B cell (primary cell): ENCODE data around the gene TTLL11. TPM values are rescaled to one million over a fixed set of nuclear protein-coding genes. Genes with fewer than 3 reads are reported as not detected.

ENCODE experiments used
- ATAC-seq: fragments of 200-7000 bp; cut with Tn5 transposase; one replicate; pipeline ENCODE4 v1.10.0; 2021; ENCODE audit warnings: low read depth, mild to moderate bottlenecking, moderate number of reproducible peaks, moderate library complexity
- CTCF ChIA-PET: fragments of 350-600 bp; sonication (Branson Sonifier 250); formaldehyde crosslinking; loops from one replicate; lab custom pipeline; 2021; ENCODE audit warnings: antibody characterized with exemption, inconsistent platforms; lab: Charles Lee
- POLR2A ChIA-PET: fragments of 350-600 bp; sonication (Branson Sonifier 250); formaldehyde crosslinking; loops from one replicate; lab custom pipeline; 2021; ENCODE audit warnings: antibody characterized with exemption; lab: Charles Lee
- DNase-seq: peaks from one replicate; pipeline ENCODE4 v3.0.0; 2013
- H2AFZ ChIP-seq: 2 replicates; pipeline ENCODE4 v1.6.1; 2012; ENCODE audit warnings: mild to moderate bottlenecking, low read depth, low read length; ENCODE audit not compliant: insufficient read depth, poor library complexity, severe bottlenecking
- H3K27ac ChIP-seq, 2 donors: 1 replicate in 1 of 2; 2 replicates in 1 of 2; pipeline ENCODE4 v1.5.1; 2012 to 2013; ENCODE audit warnings: low read length in 2 of 2, mild to moderate bottlenecking in 2 of 2, moderate library complexity in 1 of 2
- H3K27me3 ChIP-seq, 4 experiments: fragments of 200-600 bp in 1 of 4; sonication (generic) in 1 of 4; replicated peaks in 1 of 4; 1 replicate in 2 of 4; 2 replicates in 2 of 4; pipeline versions ENCODE4 v1.6.1 to v1.7.0; 2013 to 2016; ENCODE audit warnings: low read length in 3 of 4, mild to moderate bottlenecking in 2 of 4, mixed read lengths in 1 of 4, moderate library complexity in 1 of 4; ENCODE audit not compliant: insufficient read depth in 4 of 4, control insufficient read depth in 3 of 4; ENCODE audit errors: control extremely low read depth in 1 of 4
- H3K36me3 ChIP-seq, 2 experiments: replicated peaks in 1 of 2; 1 replicate in 1 of 2; 2 replicates in 1 of 2; pipeline versions ENCODE4 v1.6.1 to v1.7.1; 2013; ENCODE audit warnings: low read length in 1 of 2; ENCODE audit not compliant: insufficient read depth in 2 of 2, control insufficient read depth in 1 of 2; ENCODE audit errors: control extremely low read depth in 1 of 2, extremely low read depth in 1 of 2
- H3K4me1 ChIP-seq, 2 donors: fragments of 200-600 bp in 1 of 2; sonication (generic) in 1 of 2; 1 replicate in 1 of 2; 2 replicates in 1 of 2; pipeline versions ENCODE4 v1.5.1 to v1.6.1; 2013 to 2017; ENCODE audit warnings: low read length in 2 of 2; ENCODE audit not compliant: control insufficient read depth in 2 of 2, insufficient read depth in 2 of 2
- H3K4me2 ChIP-seq: replicated peaks from 2 replicates; pipeline ENCODE3; 2012; ENCODE audit warnings: mild to moderate bottlenecking, low read depth, low read length; ENCODE audit not compliant: poor library complexity, severe bottlenecking
- H3K4me3 ChIP-seq, 5 experiments: fragments of 200-600 bp in 1 of 5; sonication (generic) in 1 of 5; 1 replicate in 3 of 5; 2 replicates in 2 of 5; pipeline versions ENCODE4 v1.5.1 to v1.7.0; 2011 to 2016; ENCODE audit warnings: low read length in 4 of 5, mild to moderate bottlenecking in 4 of 5, low read depth in 2 of 5, control low read depth in 1 of 5, moderate library complexity in 1 of 5; ENCODE audit not compliant: insufficient read depth in 1 of 5; ENCODE audit errors: control extremely low read depth in 1 of 5, extremely low read depth in 1 of 5
- H3K79me2 ChIP-seq: fragments of 200-600 bp; sonication (generic); one replicate; pipeline ENCODE4 v1.6.0; 2016; ENCODE audit warnings: low read length; ENCODE audit not compliant: control insufficient read depth, insufficient read depth
- H3K9ac ChIP-seq: fragments of 200-600 bp; sonication (generic); 2 replicates; pipeline ENCODE4 v1.6.1; 2017; ENCODE audit warnings: mild to moderate bottlenecking, low read length, moderate library complexity
- H3K9me3 ChIP-seq, 3 donors: one replicate each; pipeline versions ENCODE4 v1.6.1 to v1.7.1; 2013; ENCODE audit warnings: low read length in 2 of 3; ENCODE audit not compliant: control insufficient read depth in 2 of 3, insufficient read depth in 1 of 3; ENCODE audit errors: control extremely low read depth in 1 of 3
- H4K20me1 ChIP-seq: 2 replicates; pipeline ENCODE4 v1.6.0; 2012; ENCODE audit warnings: mild to moderate bottlenecking, low read length; ENCODE audit not compliant: insufficient read depth, control insufficient read depth, poor library complexity, severe bottlenecking
- H3K27ac Mint-ChIP-seq: one replicate; pipeline ENCODE4 v1.8.0; 2021; ENCODE audit warnings: mixed read lengths
- H3K27me3 Mint-ChIP-seq: one replicate; pipeline ENCODE4 v1.8.0; 2021; ENCODE audit warnings: mixed read lengths
- H3K4me1 Mint-ChIP-seq: one replicate; pipeline ENCODE4 v1.8.0; 2021; ENCODE audit warnings: mixed read lengths
- H3K4me3 Mint-ChIP-seq: one replicate; pipeline ENCODE4 v1.8.0; 2021; ENCODE audit warnings: mixed read lengths
- H3K9me3 Mint-ChIP-seq: one replicate; pipeline ENCODE4 v1.8.0; 2022; ENCODE audit warnings: mixed read lengths; ENCODE audit not compliant: insufficient read depth
- EZH2 ChIP-seq: IDR thresholded peaks from 2 replicates; pipeline ENCODE4 v1.6.1; 2012; ENCODE audit warnings: borderline replicate concordance, low read depth, mild to moderate bottlenecking, moderate library complexity, low read length; ENCODE audit not compliant: insufficient read depth, poor library complexity, severe bottlenecking
- WGBS: methylation state at CpG from one replicate; pipeline ENCODE4 v1.1.5; 2013; ENCODE audit warnings: missing lambda C conversion rate; ENCODE audit not compliant: insufficient coverage; 5-methylcytosine and 5-hydroxymethylcytosine counted together
- intact Hi-C: fragments of 100-400 bp; cut with micrococcal nuclease; formaldehyde crosslinking; loops from one replicate; pipeline ENCODE4 v1.10.0; 2022
- polyA plus RNA-seq: library from polyadenylated mRNA; depleted of rRNA; stranded (reverse); fragments of >200 nt; gene quantifications from 2 replicates; pipeline ENCODE4 v1.2.3, GENCODE V29; 2012
- total RNA-seq, 2 donors: library from RNA; stranded (reverse); fragments of 120-200 nt in 1 of 2; gene quantifications; 1 replicate in 1 of 2; 2 replicates in 1 of 2; pipeline versions ENCODE4 v1.2.3 to v1.2.4, GENCODE V29; 2013 to 2022
- TF ChIP-seq, protein P1 (sequence below): fragments of 200-600 bp; IDR thresholded peaks from one replicate; pipeline ENCODE4 v1.8.0; 2022; ENCODE audit warnings: antibody characterized with exemption, mild to moderate bottlenecking

Gene TTLL11
- total and polyA plus RNA-seq, 2 donors (not counting 1 experiment from before 2014, with no cell fraction given) = 3.6 to 3.8 TPM

DNA sequence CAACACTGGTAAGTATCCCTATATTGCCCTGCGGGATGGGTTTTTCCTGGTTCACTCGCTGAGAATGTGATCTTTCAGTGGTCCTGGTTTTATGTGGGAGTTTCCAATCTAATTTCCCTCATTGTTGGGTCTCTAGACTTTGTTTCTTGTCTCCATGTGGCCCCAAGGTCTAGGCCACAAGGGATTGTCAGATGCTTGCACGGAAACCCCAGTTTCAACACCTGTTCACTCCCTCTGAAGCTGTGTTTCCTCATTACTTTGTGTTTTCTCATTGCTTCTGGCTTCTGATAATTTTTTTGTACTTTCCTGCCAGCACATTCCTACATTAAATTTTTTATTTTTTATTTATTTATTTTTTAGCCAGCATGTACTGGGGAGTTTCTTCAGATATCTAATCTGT lies 191.5 kb downstream of the TTLL11 start:
- Mint-ChIP-seq H3K9me3 (peaks cover 6% of the 10 kb centered on the region), H3K4me1 (no peaks in the 10 kb centered on the region), H3K4me3 (no peak overlapping the region), H3K27ac (no peak overlapping the region), H3K27me3 (no peaks in the 10 kb centered on the region)
- H3K27ac ChIP-seq = no peak overlapping the region
- H3K36me3 ChIP-seq = no peaks in the 10 kb centered on the region
- 86% methylated on average over 3 of the region's 3 CpGs for WGBS
- peaks cover 0 to 7% (median 6%) of the 10 kb centered on the region in 3 donors for H3K9me3 ChIP-seq
- no peaks in the 10 kb centered on the region for H3K27me3 ChIP-seq
- no peak overlapping the region for H3K4me3 ChIP-seq
- ChIA-PET CTCF (no interaction called here), POLR2A (no interaction called here)
- no peaks in the 10 kb centered on the region for H3K79me2 ChIP-seq
- no peaks in the 10 kb centered on the region for H4K20me1 ChIP-seq
- H2AFZ ChIP-seq = no peak overlapping the region
- ATAC-seq = no peak
- TF ChIP-seq EZH2 = no peak
- TF ChIP-seq, protein P1, sequence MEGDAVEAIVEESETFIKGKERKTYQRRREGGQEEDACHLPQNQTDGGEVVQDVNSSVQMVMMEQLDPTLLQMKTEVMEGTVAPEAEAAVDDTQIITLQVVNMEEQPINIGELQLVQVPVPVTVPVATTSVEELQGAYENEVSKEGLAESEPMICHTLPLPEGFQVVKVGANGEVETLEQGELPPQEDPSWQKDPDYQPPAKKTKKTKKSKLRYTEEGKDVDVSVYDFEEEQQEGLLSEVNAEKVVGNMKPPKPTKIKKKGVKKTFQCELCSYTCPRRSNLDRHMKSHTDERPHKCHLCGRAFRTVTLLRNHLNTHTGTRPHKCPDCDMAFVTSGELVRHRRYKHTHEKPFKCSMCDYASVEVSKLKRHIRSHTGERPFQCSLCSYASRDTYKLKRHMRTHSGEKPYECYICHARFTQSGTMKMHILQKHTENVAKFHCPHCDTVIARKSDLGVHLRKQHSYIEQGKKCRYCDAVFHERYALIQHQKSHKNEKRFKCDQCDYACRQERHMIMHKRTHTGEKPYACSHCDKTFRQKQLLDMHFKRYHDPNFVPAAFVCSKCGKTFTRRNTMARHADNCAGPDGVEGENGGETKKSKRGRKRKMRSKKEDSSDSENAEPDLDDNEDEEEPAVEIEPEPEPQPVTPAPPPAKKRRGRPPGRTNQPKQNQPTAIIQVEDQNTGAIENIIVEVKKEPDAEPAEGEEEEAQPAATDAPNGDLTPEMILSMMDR = no peak
- H3K4me2 ChIP-seq = no peak overlapping the region
- no peak overlapping the region for H3K9ac ChIP-seq
- intact Hi-C loops = no loop called here
- DNase-seq = no peak
- H3K4me1 ChIP-seq = no peaks in the 10 kb centered on the region

DNA sequence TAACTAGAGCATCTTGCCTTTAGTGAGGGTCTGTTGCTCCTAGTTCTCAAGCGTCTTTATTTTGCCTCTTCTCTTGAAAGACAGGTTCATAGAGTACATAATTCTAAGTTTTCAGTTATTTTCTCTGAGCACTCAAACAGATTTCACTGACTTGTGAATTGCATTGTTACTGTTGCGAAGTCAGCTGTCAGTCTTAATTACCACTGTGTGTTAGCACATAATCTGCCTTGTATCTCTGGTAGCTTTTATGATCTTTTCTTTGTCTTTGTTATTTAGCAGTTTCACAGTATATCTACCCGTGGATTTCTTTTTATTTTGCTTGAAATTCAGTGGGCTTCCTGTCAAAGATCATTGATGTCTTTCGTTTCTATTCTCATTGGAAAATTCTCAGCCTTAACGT lies 192.9 kb downstream of the TTLL11 start:
- WGBS = 100% methylated on average over 2 of the region's 5 CpGs
- H3K9me3 Mint-ChIP-seq = peaks cover 6% of the 10 kb centered on the region
- Histone ChIP-seq H4K20me1 (no peaks in the 10 kb centered on the region), H3K4me3 (no peak overlapping the region), H3K79me2 (no peaks in the 10 kb centered on the region), H3K36me3 (no peaks in the 10 kb centered on the region), H2AFZ (no peak overlapping the region), H3K4me2 (no peak overlapping the region), H3K4me1 (no peaks in the 10 kb centered on the region), H3K9me3 (peaks cover 0 to 7% (median 6%) of the 10 kb centered on the region in 3 donors), H3K27me3 (no peaks in the 10 kb centered on the region), H3K9ac (no peak overlapping the region), H3K27ac (no peak overlapping the region)
- TF ChIP-seq EZH2 = no peak
- TF ChIP-seq, protein P1 = no peak
- ChIA-PET POLR2A (no interaction called here), CTCF (interaction anchor here (0.6 kb wide), 1 partner anchor 549 kb away, joined by 4 read pairs; no protein-coding TSS in a partner anchor)
- H3K27me3 Mint-ChIP-seq = no peaks in the 10 kb centered on the region
- no peak overlapping the region for H3K27ac Mint-ChIP-seq
- DNase-seq (no peak), ATAC-seq (no peak)
- no peak overlapping the region for H3K4me3 Mint-ChIP-seq
- intact Hi-C loops = no loop called here
- H3K4me1 Mint-ChIP-seq = no peaks in the 10 kb centered on the region
